Gastroesophageal sphincter (tissue), 4 donors: ENCODE measurements around the gene MOB3B. TPM values are rescaled to one million over a fixed set of nuclear protein-coding genes. Genes with fewer than 3 reads are reported as not detected.

Experiments used
- ATAC-seq: fragments of 150-250 bp; one replicate; pipeline ENCODE4 v1.9.1; 2016; ENCODE audit warnings: mild to moderate bottlenecking, moderate library complexity
- H3K27ac ChIP-seq, 4 donors: fragments of 200-600 bp; sonication (generic) in 3 of 4; 1 replicate in 3 of 4; 2 replicates in 1 of 4; pipeline ENCODE4 v1.5.1; 2016 to 2019
- H3K27me3 ChIP-seq: fragments of 200-600 bp; sonication (generic); one replicate; pipeline ENCODE4 v1.5.1; 2019
- H3K36me3 ChIP-seq, 2 donors: fragments of 200-600 bp; sonication (generic); one replicate each; pipeline ENCODE4 v1.5.1; 2019; ENCODE audit warnings: control low read depth in 1 of 2
- H3K4me1 ChIP-seq, 3 donors: fragments of 200-600 bp; sonication (generic); 1 replicate in 2 of 3; 2 replicates in 1 of 3; pipeline ENCODE4 v1.5.1; 2016 to 2019; ENCODE audit warnings: control low read depth in 2 of 3
- H3K4me3 ChIP-seq, 2 donors: fragments of 200-600 bp; sonication (generic); one replicate each; pipeline ENCODE4 v1.5.1; 2019; ENCODE audit warnings: mild to moderate bottlenecking in 1 of 2, moderate library complexity in 1 of 2
- H3K9me3 ChIP-seq, 3 donors: fragments of 200-600 bp; sonication (generic); one replicate each; pipeline ENCODE4 v1.5.1; 2017 to 2019; ENCODE audit warnings: control low read depth in 2 of 3
- CTCF ChIP-seq, 4 experiments: fragments of 200-600 bp in 2 of 4; fragments of 450-650 bp in 2 of 4; sonication (generic) in 1 of 4; IDR thresholded peaks; one replicate each; pipeline ENCODE4 v1.5.1; 2017 to 2019; ENCODE audit warnings: antibody characterized with exemption in 4 of 4, mild to moderate bottlenecking in 2 of 4, moderate library complexity in 2 of 4
- EP300 ChIP-seq: sonication (generic); formaldehyde crosslinking; IDR thresholded peaks from one replicate; pipeline ENCODE4 v1.6.1; 2017; ENCODE audit warnings: antibody characterized with exemption, mild to moderate bottlenecking
- POLR2AphosphoS5 ChIP-seq: sonication (generic); formaldehyde crosslinking; IDR thresholded peaks from one replicate; pipeline ENCODE4 v1.6.1; 2017; ENCODE audit warnings: antibody characterized with exemption
- WGBS, 2 donors: methylation state at CpG; one replicate each; pipeline ENCODE4 v1.1.5; 2018; ENCODE audit warnings: low coverage in 1 of 2; 5-methylcytosine and 5-hydroxymethylcytosine counted together
- total RNA-seq, 4 donors: library from RNA; depleted of rRNA; stranded (reverse); fragments of >200 nt; gene quantifications; one replicate each; pipeline ENCODE4 v1.1.0, GENCODE V29; 2016

The MOB3B gene
- total RNA-seq, 4 donors from 2014 or later: 10.2 to 12.4 (median 11.6) TPM

- peaks cover 0 to 6% (median 2%) of the 10 kb centered on the region in 3 donors for H3K4me1 ChIP-seq
- H3K9me3 ChIP-seq: no peaks in the 10 kb centered on the region
- no peak overlapping the region for H3K27ac ChIP-seq
- H3K4me3 ChIP-seq: peak overlapping the region; percentile 16 to 19
- H3K27me3 ChIP-seq: no peaks in the 10 kb centered on the region
- ATAC-seq: peak; percentile 44
- WGBS, 2 donors: 9 to 37% methylated on average over 7 to 12 of the region's 12 CpGs
- H3K36me3 ChIP-seq: no peaks in the 10 kb centered on the region
- no peak for TF ChIP-seq POLR2AphosphoS5
- no peak for TF ChIP-seq EP300
- TF ChIP-seq CTCF (IDR thresholded peaks at IDR 0.05): peak; percentile 66 to 87 (median 74)
These were observed 253.2 kb downstream of the MOB3B start for GRCh38 chr9:27276193-27277030.

Other genes with a start within 250 kb of the MOB3B start
- gene EQTN, start 232.7 kb downstream of the MOB3B start, total RNA-seq: 1 to 10 TPM in 1 of 4 donors, not detected in 3; 1.2 TPM
- gene IFNK, start 5.5 kb downstream of the MOB3B start, total RNA-seq: not detected
- gene C9orf72, start 43.7 kb upstream of the MOB3B start, total RNA-seq: 10 to 100 TPM in 3 of 4 donors, 1 to 10 TPM in 1; 8.9 to 28.3 (median 16.0) TPM